NCI-H69 (cell line): ENCODE data around the gene PAGE2B.
"Not testable (repeated sequence)": the region's sequence is repeated elsewhere in the genome, so short reads cannot be mapped to it uniquely, and the experiment has no call there.

Experiments used
- DNase-seq: peaks from one replicate; lab custom pipeline; 2025; lab: John Stamatoyannopoulos, UW

The PAGE2B gene

GRCh38 chrX:55109306-55109705 is 34.5 kb downstream of the PAGE2B start:
- no peak for DNase-seq

DNA sequence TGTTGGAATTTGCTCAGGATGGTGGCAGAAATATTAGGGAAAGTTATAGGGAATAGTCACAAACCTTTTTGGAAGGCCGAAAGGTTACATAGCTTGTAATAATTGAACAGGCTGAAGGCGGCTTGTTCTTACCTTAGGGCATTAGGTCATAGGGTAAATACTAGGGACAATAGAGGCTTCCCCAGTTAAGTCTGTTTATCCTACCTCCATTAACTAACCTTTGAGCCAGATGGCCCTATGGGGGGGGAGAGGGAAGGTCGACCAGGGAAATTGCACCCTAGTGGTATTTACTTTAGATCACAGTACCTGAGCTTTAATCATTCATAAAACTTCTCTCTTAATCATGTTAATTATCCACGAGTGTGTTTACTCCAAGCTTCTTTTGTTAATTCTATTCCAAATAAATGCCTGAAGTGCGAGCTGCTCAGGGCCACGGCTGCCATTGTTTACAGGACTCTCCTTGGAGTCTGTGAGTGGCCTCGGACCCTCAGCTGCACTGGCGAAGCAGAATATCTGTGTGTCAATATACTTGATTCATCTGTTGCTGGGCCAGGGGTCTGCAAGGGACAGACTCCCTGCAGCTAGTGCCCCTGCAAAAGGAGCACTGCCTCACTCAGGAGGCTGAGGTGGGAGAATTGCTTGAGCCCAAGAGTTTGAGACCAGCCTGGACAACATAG is 36.9 kb downstream of the PAGE2B start:
- DNase-seq = peak; percentile 80

DNA sequence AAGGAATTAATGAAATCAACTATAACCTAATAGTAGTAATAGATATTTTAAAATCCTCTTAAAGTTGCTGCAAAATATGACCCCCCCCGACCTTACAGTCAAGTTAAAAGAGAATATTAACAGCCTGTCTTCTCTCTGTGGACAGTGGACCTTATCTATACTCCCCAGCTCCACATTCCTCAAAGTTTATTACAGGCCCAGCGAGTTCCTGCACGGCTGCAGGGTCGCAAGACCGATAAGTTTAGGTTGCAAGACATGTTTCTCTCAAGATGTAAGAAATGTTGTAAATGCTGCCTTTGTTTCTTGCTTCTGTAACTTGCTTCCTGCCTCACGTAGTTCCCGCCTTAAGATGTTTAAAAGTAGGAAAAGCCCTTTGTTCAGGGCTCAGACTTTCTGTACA is 41.8 kb downstream of the PAGE2B start:
- not testable (repeated sequence) for DNase-seq

DNA sequence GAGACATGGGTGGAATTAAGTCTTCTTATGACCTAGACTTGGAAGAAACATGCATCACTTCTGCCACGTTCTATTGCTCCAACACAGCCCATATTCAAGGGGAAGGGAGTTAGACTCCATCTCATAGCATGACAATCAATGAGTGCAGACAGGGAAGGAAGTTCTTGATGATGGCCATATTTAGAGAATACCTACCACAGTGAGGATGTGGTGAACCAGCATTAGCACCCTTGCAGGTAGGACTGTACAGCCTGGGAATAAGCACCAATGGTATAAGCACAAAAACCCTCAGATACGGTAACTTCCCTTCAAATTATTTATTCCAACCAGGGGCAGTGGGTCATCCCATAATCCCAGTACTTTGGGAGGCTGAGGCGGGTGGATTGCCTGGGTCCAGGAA is 43.7 kb downstream of the PAGE2B start:
- no peak for DNase-seq

- DNase-seq = no peak
Observed at GRCh38 chrX:55119271-55119670, 44.4 kb downstream of the PAGE2B start.

DNA sequence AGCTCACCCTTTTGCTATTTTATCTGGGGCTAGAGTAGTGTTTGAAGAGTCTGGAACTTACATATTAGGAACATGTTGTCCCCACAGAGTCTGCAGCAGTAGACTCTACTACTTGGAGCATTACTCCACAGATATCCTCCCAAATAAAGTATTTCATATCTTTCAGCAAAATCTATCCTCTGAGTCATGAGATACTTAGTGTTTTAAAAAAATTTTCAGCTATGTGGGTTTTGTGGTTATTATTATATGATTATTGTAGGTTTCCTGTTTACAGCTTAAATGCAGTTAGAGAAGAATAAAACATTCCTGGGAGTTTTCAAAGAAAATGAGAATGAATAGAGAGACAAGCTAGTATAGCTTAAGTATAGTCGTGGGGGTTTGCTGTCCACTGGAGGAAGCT is 44.9 kb downstream of the PAGE2B start:
- DNase-seq = no peak

DNA sequence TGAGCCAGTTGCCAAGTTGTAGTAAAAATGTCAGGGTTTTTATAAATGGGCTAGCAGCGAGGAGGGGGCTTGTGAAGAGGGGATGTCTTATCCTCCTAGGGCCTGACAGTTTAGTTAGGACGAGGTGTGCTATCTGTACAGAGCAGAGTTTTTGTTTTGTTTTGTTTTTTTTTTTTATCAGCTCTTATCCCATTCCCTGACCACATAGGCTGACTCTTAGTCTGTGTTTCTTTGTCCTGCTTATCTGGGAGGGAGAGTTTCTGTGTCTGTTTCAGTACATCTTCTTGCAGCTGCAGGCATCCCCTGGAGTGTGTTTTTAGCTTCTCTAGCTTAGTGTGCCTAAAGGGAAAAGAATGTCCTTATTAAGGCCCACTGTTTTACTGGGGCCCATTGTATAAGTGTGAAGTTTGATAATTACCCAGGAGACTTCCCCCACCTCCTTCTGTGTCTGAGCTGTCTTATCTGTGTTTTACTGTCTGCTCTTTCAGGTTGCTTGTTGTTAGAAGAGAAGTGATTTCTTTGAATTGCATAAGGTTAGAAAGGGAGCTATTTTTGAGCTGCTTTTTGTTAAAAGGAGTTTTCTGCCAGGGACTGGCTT is 46.0 kb downstream of the PAGE2B start:
- DNase-seq = no peak

- DNase-seq = no peak
Observed at GRCh38 chrX:55123900-55124299, 49.1 kb downstream of the PAGE2B start.

DNA sequence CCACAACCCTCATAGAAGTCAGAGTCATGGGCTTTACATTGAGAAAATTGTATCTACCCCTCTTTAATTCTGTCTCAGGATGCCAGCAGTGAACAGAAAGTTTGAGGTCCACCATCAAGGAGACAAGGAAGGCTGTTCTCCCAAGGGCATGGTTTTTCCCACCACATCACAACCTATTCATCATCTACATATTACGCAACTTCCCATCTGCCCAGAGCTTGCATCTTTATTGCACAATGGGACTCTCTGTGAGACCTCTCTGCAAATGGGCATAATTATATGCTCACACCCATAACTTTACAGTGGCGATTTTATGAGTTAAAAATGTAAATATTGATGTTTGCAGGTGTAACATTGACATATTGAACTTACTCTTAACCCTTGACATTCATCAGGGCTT is 52.9 kb downstream of the PAGE2B start:
- peak; percentile 62 for DNase-seq
